GM23248 (cell line): Measurements from ENCODE around the gene CPED1.

Source experiments
- EZH2 ChIP-seq: fragments of 200-600 bp; sonication (generic); IDR thresholded peaks from 2 replicates; pipeline ENCODE4 v1.6.1; 2018; ENCODE audit warnings: antibody characterized with exemption, mild to moderate bottlenecking; ENCODE audit not compliant: insufficient read depth, poor library complexity, severe bottlenecking
- EZH2phosphoT487 ChIP-seq: fragments of 200-600 bp; sonication (generic); IDR thresholded peaks from 2 replicates; pipeline ENCODE4 v1.6.1; 2018; ENCODE audit warnings: antibody characterized with exemption, moderate library complexity, mild to moderate bottlenecking, low read depth; ENCODE audit not compliant: insufficient read depth

DNA sequence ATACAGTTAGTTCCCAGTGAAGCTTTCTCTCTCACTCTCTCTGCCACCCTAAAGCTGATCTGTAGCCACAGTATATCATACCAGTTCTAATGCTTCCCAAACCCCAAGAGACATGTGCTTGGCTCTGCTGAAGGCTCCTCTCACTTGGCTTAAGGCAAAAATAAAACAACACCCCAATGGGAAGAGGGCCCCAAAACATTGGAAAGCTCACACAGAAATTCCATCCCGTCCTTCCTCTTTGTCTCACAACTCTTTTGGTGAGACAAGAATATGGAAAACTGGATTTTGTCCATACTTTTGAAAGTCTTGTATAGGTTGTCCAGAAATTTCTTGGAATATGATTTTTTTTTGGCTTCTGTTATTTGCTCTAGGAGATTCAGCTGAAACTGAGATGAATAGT is 284.2 kb downstream of the CPED1 start:
- TF ChIP-seq EZH2: no peak
- no peak for TF ChIP-seq EZH2phosphoT487
